Peyer's patch (tissue), 4 donors: Measurements from ENCODE around the gene P2RY13.

Experiments used
- CTCF ChIP-seq, 6 experiments: fragments of 450-650 bp in 4 of 6; fragments of 200-600 bp in 2 of 6; sonication (generic) in 1 of 6; IDR thresholded peaks; one replicate each; pipeline ENCODE4 v1.5.1; 2017 to 2019; ENCODE audit warnings: antibody characterized with exemption in 6 of 6, mild to moderate bottlenecking in 3 of 6, moderate library complexity in 1 of 6
- POLR2A ChIP-seq, 2 donors: fragments of 450-650 bp; IDR thresholded peaks; one replicate each; pipeline ENCODE4 v1.5.1; 2017; ENCODE audit warnings: antibody characterized with exemption in 2 of 2, mild to moderate bottlenecking in 2 of 2, moderate library complexity in 2 of 2

- TF ChIP-seq CTCF (IDR thresholded peaks at IDR 0.05): no peak
- TF ChIP-seq POLR2A (IDR thresholded peaks at IDR 0.05): no peak
These were observed 902 bp downstream of the P2RY13 start for GRCh38 chr3:151328298-151328995.
